Fibroblast of lung (primary cell): Measurements from ENCODE around the gene LGI2.

Experiments
- CTCF ChIP-seq, 2 donors: IDR thresholded peaks in 1 of 2; conservative IDR thresholded peaks in 1 of 2; 1 replicate in 1 of 2; 2 replicates in 1 of 2; pipeline ENCODE4 v1.5.1; 2011 to 2012; ENCODE audit warnings: low read length in 2 of 2, control low read depth in 1 of 2, inconsistent platforms in 1 of 2, low read depth in 1 of 2, mild to moderate bottlenecking in 1 of 2
- EZH2 ChIP-seq: IDR thresholded peaks from 2 replicates; pipeline ENCODE4 v1.5.1; 2012; ENCODE audit warnings: low read length, control low read depth, mild to moderate bottlenecking; ENCODE audit errors: missing control alignments

- TF ChIP-seq CTCF (conservative IDR thresholded peaks at IDR 0.05 in 1 of 2, IDR thresholded peaks at IDR 0.05 in 1 of 2; ENCODE audit: low read depth in 1 of 2, low read length in 2 of 2) (no peak), EZH2 (no peak)
Measured at GRCh38 chr4:25043548-25043947, 12.8 kb upstream of the LGI2 start.
